Adrenal gland (tissue), 12 donors: ENCODE results near the gene OPCML. TPM values are rescaled to one million over a fixed set of nuclear protein-coding genes. Genes with fewer than 3 reads are reported as not detected.

Source experiments
- DNase-seq, 7 donors: peaks; one replicate each; pipeline ENCODE4 v3.0.0-alpha.2; 2019 to 2020
- H3K27ac ChIP-seq, 5 donors: fragments of 200-600 bp; sonication (generic) in 4 of 5; 1 replicate in 3 of 5; 2 replicates in 2 of 5; pipeline versions ENCODE4 v1.5.1 to v1.8.0; 2016 to 2020; ENCODE audit warnings: mild to moderate bottlenecking in 1 of 5
- H3K27me3 ChIP-seq: fragments of 200-600 bp; 2 replicates; pipeline ENCODE4 v1.8.0; 2021
- H3K36me3 ChIP-seq, 2 donors: fragments of 200-600 bp; replicated peaks in 1 of 2; 1 replicate in 1 of 2; 2 replicates in 1 of 2; pipeline versions ENCODE4 v1.5.1 to v1.8.0; 2018 to 2022
- H3K4me1 ChIP-seq, 2 donors: fragments of 200-600 bp; replicated peaks in 1 of 2; 1 replicate in 1 of 2; 2 replicates in 1 of 2; pipeline versions ENCODE4 v1.5.1 to v1.8.0; 2018 to 2021
- H3K4me3 ChIP-seq, 4 donors: fragments of 200-600 bp; sonication (generic) in 3 of 4; one replicate each; pipeline ENCODE4 v1.5.1; 2016 to 2018
- H3K9me3 ChIP-seq, 3 donors: fragments of 200-600 bp; sonication (generic) in 1 of 3; replicated peaks in 1 of 3; 1 replicate in 2 of 3; 2 replicates in 1 of 3; pipeline versions ENCODE4 v1.5.1 to v1.8.0; 2016 to 2021
- CTCF ChIP-seq, 6 experiments: fragments of 450-650 bp in 4 of 6; fragments of 200-600 bp in 2 of 6; sonication (generic) in 1 of 6; IDR thresholded peaks; 1 replicate in 5 of 6; 2 replicates in 1 of 6; pipeline versions ENCODE4 v1.5.1 to v1.8.0; 2016 to 2021; ENCODE audit warnings: antibody characterized with exemption in 6 of 6, mild to moderate bottlenecking in 2 of 6, moderate library complexity in 1 of 6
- POLR2A ChIP-seq, 2 donors: fragments of 450-650 bp; IDR thresholded peaks; one replicate each; pipeline ENCODE4 v1.6.1; 2017; ENCODE audit warnings: antibody characterized with exemption in 2 of 2, mild to moderate bottlenecking in 2 of 2, moderate library complexity in 1 of 2
- whole genome bisulfite sequencing, 4 donors: extraction: QIAGEN DNeasy Blood & Tissue Kit in 2 of 4; methylation state at CpG; one replicate each; pipeline versions ENCODE4 v1.1.5 to v1.1.7; 2013 to 2017; 5-methylcytosine and 5-hydroxymethylcytosine counted together
- intact Hi-C, 2 donors: fragments of 100-400 bp; cut with DNase I; formaldehyde crosslinking; loops; one replicate each; pipeline versions ENCODE4 v1.14.1 to v1.15.0; 2022 to 2023
- polyA plus RNA-seq, 3 donors: library from polyadenylated mRNA; stranded (reverse); fragments of 200-250 nt in 2 of 3; fragments of 350-450 nt in 1 of 3; fragmentation: Illumina TruSeq in 1 of 3; extraction: RNeasy Lipid Tissue Mini Kit (QIAGEN cat#74804) in 1 of 3; gene quantifications; one replicate each; pipeline ENCODE4 v1.2.3, GENCODE V29; 2013 to 2014
- total RNA-seq, 9 donors: library from RNA; depleted of rRNA in 4 of 9; stranded (reverse); fragments of >200 nt in 4 of 9; fragments of 120-200 nt in 1 of 9; fragmentation: NEBNext Ultra II Directional in 1 of 9; extraction: Animal tissue kit (Norgen Biotek cat#: 25700) in 1 of 9; gene quantifications; one replicate each; pipeline versions ENCODE4 v1.1.0 to v1.2.4, GENCODE V29; 2013 to 2023
- donor health status: healthy with polysubstance abuse.
- donor health status: Bipolar disorder and iron deficiency.
- donor health status: DM: yes; HTN: yes; CAD: no.
- donor health status: DM: no; HTN: no; CAD: no.
- donor health status: DM: no; HTN: no; CAD: no.
- donor health status: DM: yes; HTN: yes; CAD: no.

OPCML gene
- total and polyA plus RNA-seq, 12 donors = 0.10 to 5.5 (median 0.72) TPM; not detected in 5

GRCh38 chr11:133337193-133337592 lies 195.1 kb downstream of the OPCML start:
- WGBS, 4 donors = 75 to 91% (median 91%) methylated on average over 3 to 4 of the region's 4 CpGs
- no peak overlapping the region for H3K4me3 ChIP-seq
- no peak overlapping the region for H3K27ac ChIP-seq
- no peaks in the 10 kb centered on the region for H3K36me3 ChIP-seq
- no peaks in the 10 kb centered on the region for H3K27me3 ChIP-seq
- H3K4me1 ChIP-seq = no peaks in the 10 kb centered on the region
- no peaks in the 10 kb centered on the region for H3K9me3 ChIP-seq
- intact Hi-C loops = no loop called here
- no peak for TF ChIP-seq CTCF (IDR thresholded peaks at IDR 0.05)
- no peak for TF ChIP-seq POLR2A (IDR thresholded peaks at IDR 0.05)
- DNase-seq = no peak

GRCh38 chr11:133331031-133331430 lies 201.3 kb downstream of the OPCML start:
- intact Hi-C loops = no loop called here
- Histone ChIP-seq H3K27ac (no peak overlapping the region), H3K9me3 (no peaks in the 10 kb centered on the region), H3K27me3 (no peaks in the 10 kb centered on the region), H3K4me1 (no peaks in the 10 kb centered on the region), H3K4me3 (no peak overlapping the region), H3K36me3 (no peaks in the 10 kb centered on the region)
- DNase-seq = no peak
- TF ChIP-seq POLR2A (IDR thresholded peaks at IDR 0.05) (no peak), CTCF (IDR thresholded peaks at IDR 0.05) (no peak)
- WGBS, 4 donors = 77 to 89% (median 78%) methylated on average over 3 of the region's 3 CpGs

GRCh38 chr11:133326849-133327248 lies 205.5 kb downstream of the OPCML start:
- intact Hi-C loops = no loop called here
- Histone ChIP-seq H3K9me3 (no peaks in the 10 kb centered on the region), H3K4me1 (no peaks in the 10 kb centered on the region), H3K4me3 (no peak overlapping the region), H3K27me3 (no peaks in the 10 kb centered on the region), H3K36me3 (no peaks in the 10 kb centered on the region), H3K27ac (no peak overlapping the region)
- DNase-seq = no peak
- no peak for TF ChIP-seq POLR2A (IDR thresholded peaks at IDR 0.05)
- TF ChIP-seq CTCF (IDR thresholded peaks at IDR 0.05) = no peak
- 81 to 85% (median 82%) methylated on average over 7 of the region's 7 CpGs for WGBS, 4 donors

GRCh38 chr11:133326332-133326731 lies 206.0 kb downstream of the OPCML start:
- H3K36me3 ChIP-seq = no peaks in the 10 kb centered on the region
- WGBS, 4 donors = 96 to 100% (median 98%) methylated on average over 2 of the region's 2 CpGs
- intact Hi-C loops = no loop called here
- no peak overlapping the region for H3K27ac ChIP-seq
- no peaks in the 10 kb centered on the region for H3K9me3 ChIP-seq
- H3K27me3 ChIP-seq = no peaks in the 10 kb centered on the region
- H3K4me3 ChIP-seq = no peak overlapping the region
- no peaks in the 10 kb centered on the region for H3K4me1 ChIP-seq
- no peak for DNase-seq
- TF ChIP-seq CTCF (IDR thresholded peaks at IDR 0.05) (no peak), POLR2A (IDR thresholded peaks at IDR 0.05) (no peak)
